SHP77 treated with DMSO at 0.1 percent for 48 hours (cell line): ENCODE data around the gene AKR1A1.
"Not testable (repeated sequence)": the region's sequence is repeated elsewhere in the genome, so short reads cannot be mapped to it uniquely, and the experiment has no call there.

Source experiments
- DNase-seq: peaks from one replicate; lab custom pipeline; 2025; lab: John Stamatoyannopoulos, UW

AKR1A1 gene

GRCh38 chr1:45569962-45570581 is 19.4 kb downstream of the AKR1A1 start:
- peak; percentile 27 for DNase-seq

GRCh38 chr1:45570631-45571030 is 20.0 kb downstream of the AKR1A1 start:
- DNase-seq, result no peak

- DNase-seq, result no peak
Observed at GRCh38 chr1:45573231-45573804, 22.7 kb downstream of the AKR1A1 start.

- DNase-seq, result no peak
Observed at GRCh38 chr1:45574105-45574626, 23.5 kb downstream of the AKR1A1 start.

- peak; percentile 93 for DNase-seq
Observed at GRCh38 chr1:45583264-45583665, 32.6 kb downstream of the AKR1A1 start.

GRCh38 chr1:45583666-45584350 is 33.2 kb downstream of the AKR1A1 start, which contains the start of gene NASP:
NASP (plus strand) TSS chr1:45584041; CDS start chr1:45584147, 106 bp downstream.
- peak; percentile 64 for DNase-seq

GRCh38 chr1:45584351-45585109 is 33.9 kb downstream of the AKR1A1 start:
- peak; percentile 62 for DNase-seq

- DNase-seq, result no peak
Observed at GRCh38 chr1:45585110-45585426, 34.4 kb downstream of the AKR1A1 start.

- DNase-seq, result no peak
Observed at GRCh38 chr1:45585496-45586075, 35.0 kb downstream of the AKR1A1 start.

- no peak for DNase-seq
Observed at GRCh38 chr1:45586769-45587168, 36.1 kb downstream of the AKR1A1 start.

GRCh38 chr1:45589861-45590260 is 39.2 kb downstream of the AKR1A1 start:
- DNase-seq, result no peak

GRCh38 chr1:45594412-45594811 is 43.8 kb downstream of the AKR1A1 start:
- no peak for DNase-seq

GRCh38 chr1:45596765-45597164 is 46.1 kb downstream of the AKR1A1 start:
- DNase-seq, result not testable (repeated sequence)

GRCh38 chr1:45604239-45604638 is 53.6 kb downstream of the AKR1A1 start:
- no peak for DNase-seq

- no peak for DNase-seq
Observed at GRCh38 chr1:45607404-45608074, 56.9 kb downstream of the AKR1A1 start.

- DNase-seq, result no peak
Observed at GRCh38 chr1:45608175-45609156, 57.8 kb downstream of the AKR1A1 start.

- no peak for DNase-seq
Observed at GRCh38 chr1:45610589-45611226, 60.1 kb downstream of the AKR1A1 start.

GRCh38 chr1:45612941-45613579 is 62.4 kb downstream of the AKR1A1 start:
- no peak for DNase-seq

GRCh38 chr1:45615885-45616284 is 65.3 kb downstream of the AKR1A1 start:
- DNase-seq, result no peak
